H1 (cell line): Measurements from ENCODE around the gene ZMAT5.

Experiments
- BRCA1 ChIP-seq: IDR thresholded peaks from 2 replicates; pipeline ENCODE4 v1.6.1; 2012; ENCODE audit warnings: low read depth, low read length, improper control_type of control experiment
- CHD1 ChIP-seq: IDR thresholded peaks from 2 replicates; pipeline ENCODE4 v1.6.1; 2012; ENCODE audit warnings: low read depth, low read length, improper control_type of control experiment
- CHD2 ChIP-seq: IDR thresholded peaks from 2 replicates; pipeline ENCODE4 v1.6.1; 2012; ENCODE audit warnings: low read length, improper control_type of control experiment
- CTCF ChIP-seq, 3 experiments: IDR thresholded peaks; 1 replicate in 2 of 3; 2 replicates in 1 of 3; pipeline versions ENCODE4 v1.5.1 to v1.6.1; 2011; ENCODE audit warnings: low read length in 3 of 3, mild to moderate bottlenecking in 3 of 3, inconsistent platforms in 2 of 3, low read depth in 1 of 3, moderate library complexity in 1 of 3; ENCODE audit not compliant: insufficient read depth in 1 of 3; ENCODE audit errors: control extremely low read depth in 1 of 3
- KDM1A ChIP-seq: fragments of 200-600, 300-600 bp; sonication (generic); IDR thresholded peaks from 2 replicates; pipeline ENCODE4 v1.7.1; 2016; ENCODE audit warnings: mild to moderate bottlenecking, low read length, borderline replicate concordance
- POLR2A ChIP-seq, 2 experiments: IDR thresholded peaks; 1 replicate in 1 of 2; 2 replicates in 1 of 2; pipeline ENCODE4 v1.6.1; 2011; ENCODE audit warnings: low read depth in 2 of 2, low read length in 2 of 2, mild to moderate bottlenecking in 2 of 2; ENCODE audit errors: control extremely low read depth in 1 of 2
- SIN3A ChIP-seq, 2 experiments: IDR thresholded peaks in 1 of 2; conservative IDR thresholded peaks in 1 of 2; 2 replicates each; pipeline ENCODE4 v1.6.1; 2011 to 2012; ENCODE audit warnings: low read length in 2 of 2, improper control_type of control experiment in 1 of 2, low read depth in 1 of 2, mild to moderate bottlenecking in 1 of 2
- TAF1 ChIP-seq: IDR thresholded peaks from 2 replicates; pipeline ENCODE4 v1.6.1; 2011; ENCODE audit warnings: mild to moderate bottlenecking, low read depth, low read length
- ZNF274 ChIP-seq: IDR thresholded peaks from 2 replicates; pipeline ENCODE4 v1.7.0; 2012; ENCODE audit warnings: low read length, borderline replicate concordance; ENCODE audit errors: extremely low read depth

GRCh38 chr22:29683536-29683935 is 83.3 kb downstream of the ZMAT5 start:
- TF ChIP-seq BRCA1, result no peak
- TF ChIP-seq TAF1, result no peak
- TF ChIP-seq SIN3A (conservative IDR thresholded peaks at IDR 0.05 in 1 of 2, IDR thresholded peaks at IDR 0.05 in 1 of 2; ENCODE audit: low read depth in 1 of 2, low read length in 2 of 2), result no peak
- no peak for TF ChIP-seq CTCF (IDR thresholded peaks at IDR 0.05; ENCODE audit: control extremely low read depth in 1 of 3, insufficient read depth in 1 of 3, low read depth in 1 of 3, low read length in 3 of 3)
- TF ChIP-seq CHD1, result no peak
- TF ChIP-seq CHD2, result no peak
- TF ChIP-seq POLR2A (IDR thresholded peaks at IDR 0.05; ENCODE audit: control extremely low read depth in 1 of 2, low read depth in 2 of 2, low read length in 2 of 2), result no peak
- no peak for TF ChIP-seq ZNF274
- no peak for TF ChIP-seq KDM1A
